Spleen (tissue), 11 donors: ENCODE data around the gene KPNA6. TPM values are rescaled to one million over a fixed set of nuclear protein-coding genes. Genes with fewer than 3 reads are reported as not detected.

Experiments
- DNase-seq: peaks from one replicate; pipeline ENCODE4 v3.0.0-alpha.2; 2020
- H3K27ac ChIP-seq, 8 donors: fragments of 200-600 bp; sonication (generic) in 7 of 8; 1 replicate in 4 of 8; 2 replicates in 4 of 8; pipeline versions ENCODE4 v1.5.0 to v1.8.0; 2016 to 2021; ENCODE audit warnings: inconsistent platforms in 4 of 8, mild to moderate bottlenecking in 4 of 8, moderate library complexity in 1 of 8
- H3K27me3 ChIP-seq, 7 donors: fragments of 200-600 bp; sonication (generic) in 6 of 7; replicated peaks in 1 of 7; 1 replicate in 4 of 7; 2 replicates in 3 of 7; pipeline versions ENCODE4 v1.5.0 to v1.8.0; 2016 to 2021; ENCODE audit warnings: inconsistent platforms in 3 of 7, mild to moderate bottlenecking in 1 of 7
- H3K36me3 ChIP-seq, 6 donors: fragments of 200-600 bp; sonication (generic) in 5 of 6; 1 replicate in 4 of 6; 2 replicates in 2 of 6; pipeline versions ENCODE4 v1.5.0 to v1.8.0; 2016 to 2021; ENCODE audit warnings: inconsistent platforms in 2 of 6
- H3K4me1 ChIP-seq, 6 donors: fragments of 200-600 bp; sonication (generic) in 5 of 6; 1 replicate in 3 of 6; 2 replicates in 3 of 6; pipeline versions ENCODE4 v1.5.0 to v1.8.0; 2016 to 2021; ENCODE audit warnings: inconsistent platforms in 3 of 6
- H3K4me3 ChIP-seq, 8 donors: fragments of 200-600 bp; sonication (generic) in 7 of 8; 1 replicate in 4 of 8; 2 replicates in 4 of 8; pipeline versions ENCODE4 v1.5.0 to v1.8.0; 2016 to 2021; ENCODE audit warnings: inconsistent platforms in 4 of 8, mild to moderate bottlenecking in 4 of 8, moderate library complexity in 2 of 8
- H3K9me3 ChIP-seq, 8 donors: fragments of 200-600 bp; sonication (generic) in 7 of 8; 1 replicate in 4 of 8; 2 replicates in 4 of 8; pipeline versions ENCODE4 v1.5.0 to v1.8.0; 2016 to 2021; ENCODE audit warnings: inconsistent platforms in 4 of 8
- CTCF ChIP-seq, 11 experiments: fragments of 200-600 bp in 7 of 11; fragments of 450-650 bp in 4 of 11; sonication (generic) in 4 of 11; IDR thresholded peaks in 8 of 11; conservative IDR thresholded peaks in 3 of 11; 1 replicate in 7 of 11; 2 replicates in 4 of 11; pipeline versions ENCODE4 v1.4.0 to v1.8.0; 2016 to 2021; ENCODE audit warnings: antibody characterized with exemption in 11 of 11, inconsistent platforms in 4 of 11, mild to moderate bottlenecking in 1 of 11
- POLR2A ChIP-seq, 3 donors: fragments of 450-650 bp; IDR thresholded peaks; one replicate each; pipeline ENCODE4 v1.5.1; 2017; ENCODE audit warnings: antibody characterized with exemption in 3 of 3, mild to moderate bottlenecking in 1 of 3
- POLR2AphosphoS5 ChIP-seq, 3 donors: sonication (generic); formaldehyde crosslinking; IDR thresholded peaks; one replicate each; pipeline ENCODE4 v1.5.1; 2017; ENCODE audit warnings: antibody characterized with exemption in 3 of 3
- WGBS, 5 donors: extraction: QIAGEN DNeasy Blood & Tissue Kit in 3 of 5; methylation state at CpG; one replicate each; pipeline versions ENCODE4 v1.1.5 to v1.1.7; 2013 to 2018; 5-methylcytosine and 5-hydroxymethylcytosine counted together
- intact Hi-C: fragments of 100-400 bp; cut with DNase I; formaldehyde crosslinking; loops from one replicate; pipeline ENCODE4 v1.15.0; 2023; ENCODE audit warnings: low total_unique reads
- polyA plus RNA-seq, 3 donors: library from polyadenylated mRNA; stranded (reverse); fragments of 200-250 nt; gene quantifications; one replicate each; pipeline ENCODE4 v1.2.1, GENCODE V29; 2013
- total RNA-seq, 7 donors: library from RNA; depleted of rRNA in 3 of 7; stranded (reverse); fragments of >200 nt in 3 of 7; fragmentation: NEBNext Ultra II Directional in 4 of 7; extraction: Animal tissue kit (Norgen Biotek cat#: 25700) in 4 of 7; gene quantifications; one replicate each; pipeline versions ENCODE4 v1.1.0 to v1.2.1, GENCODE V29; 2016 to 2021
- donor health status: healthy with polysubstance abuse.
- donor health status: DM: no; HTN: no; CAD: no; lungs with moderate emphysema.
- donor health status: DM: no; HTN: no; CAD: no.
- donor health status: Bipolar disorder and iron deficiency.
- donor health status: healthy.
- donor health status: DM: no; HTN: no; CAD: no.
- donor health status: DM: yes; HTN: yes; CAD: no.

KPNA6 gene
- total and polyA plus RNA-seq, 10 donors: 3.5 to 57.1 (median 38.2) TPM

GRCh38 chr1:32182060-32182459, 74.2 kb downstream of the KPNA6 start:
- peak overlapping the region in 1 of 8 donors; percentile 80 for H3K4me3 ChIP-seq
- no peak for TF ChIP-seq POLR2A (IDR thresholded peaks at IDR 0.05)
- no peak for TF ChIP-seq POLR2AphosphoS5 (IDR thresholded peaks at IDR 0.05)
- no peak for TF ChIP-seq CTCF (IDR thresholded peaks at IDR 0.05 in 8 of 11, conservative IDR thresholded peaks at IDR 0.05 in 3 of 11)
- peaks cover 0 to 61% (median 46%) of the 10 kb centered on the region in 6 donors for H3K36me3 ChIP-seq
- peak overlapping the region in 1 of 8 donors; percentile 96 for H3K27ac ChIP-seq
- H3K9me3 ChIP-seq: no peaks in the 10 kb centered on the region
- DNase-seq: no peak
- no peaks in the 10 kb centered on the region for H3K27me3 ChIP-seq
- intact Hi-C loops: no loop called here
- WGBS, 5 donors: 89 to 96% (median 90%) methylated on average over 6 of the region's 6 CpGs
- peaks cover 23 to 80% (median 67%) of the 10 kb centered on the region in 6 donors for H3K4me1 ChIP-seq

- peaks cover 0 to 87% (median 71%) of the 10 kb centered on the region in 6 donors for H3K36me3 ChIP-seq
- H3K4me3 ChIP-seq: no peak overlapping the region
- DNase-seq: no peak
- intact Hi-C loops: no loop called here
- no peak overlapping the region for H3K27ac ChIP-seq
- no peaks in the 10 kb centered on the region for H3K27me3 ChIP-seq
- no peaks in the 10 kb centered on the region for H3K9me3 ChIP-seq
- H3K4me1 ChIP-seq: peaks cover 19 to 67% (median 56%) of the 10 kb centered on the region in 6 donors
- TF ChIP-seq CTCF (IDR thresholded peaks at IDR 0.05 in 8 of 11, conservative IDR thresholded peaks at IDR 0.05 in 3 of 11): no peak
- TF ChIP-seq POLR2A (IDR thresholded peaks at IDR 0.05): no peak
- no peak for TF ChIP-seq POLR2AphosphoS5 (IDR thresholded peaks at IDR 0.05)
Measured at GRCh38 chr1:32184650-32185049, 76.8 kb downstream of the KPNA6 start.

GRCh38 chr1:32186077-32186476, 78.2 kb downstream of the KPNA6 start:
- no peak for DNase-seq
- Histone ChIP-seq H3K36me3 (peaks cover 4 to 100% (median 85%) of the 10 kb centered on the region in 6 donors), H3K4me3 (no peak overlapping the region), H3K27me3 (no peaks in the 10 kb centered on the region), H3K9me3 (no peaks in the 10 kb centered on the region), H3K27ac (no peak overlapping the region), H3K4me1 (peaks cover 14 to 55% (median 46%) of the 10 kb centered on the region in 6 donors)
- TF ChIP-seq POLR2AphosphoS5 (IDR thresholded peaks at IDR 0.05) (no peak), POLR2A (IDR thresholded peaks at IDR 0.05) (no peak), CTCF (IDR thresholded peaks at IDR 0.05 in 8 of 11, conservative IDR thresholded peaks at IDR 0.05 in 3 of 11) (no peak)
- intact Hi-C loops: no loop called here
- 85 to 97% (median 87%) methylated on average over 2 of the region's 2 CpGs for WGBS, 5 donors

- Histone ChIP-seq H3K9me3 (no peaks in the 10 kb centered on the region), H3K4me1 (peaks cover 11 to 51% (median 42%) of the 10 kb centered on the region in 6 donors), H3K4me3 (no peak overlapping the region), H3K27me3 (no peaks in the 10 kb centered on the region), H3K27ac (no peak overlapping the region), H3K36me3 (peaks cover 4 to 100% (median 87%) of the 10 kb centered on the region in 6 donors)
- intact Hi-C loops: no loop called here
- WGBS, 5 donors: 91 to 97% (median 95%) methylated on average over 2 of the region's 2 CpGs
- DNase-seq: no peak
- no peak for TF ChIP-seq CTCF (IDR thresholded peaks at IDR 0.05 in 8 of 11, conservative IDR thresholded peaks at IDR 0.05 in 3 of 11)
- TF ChIP-seq POLR2A (IDR thresholded peaks at IDR 0.05): no peak
- TF ChIP-seq POLR2AphosphoS5 (IDR thresholded peaks at IDR 0.05): no peak
Measured at GRCh38 chr1:32186491-32186890, 78.6 kb downstream of the KPNA6 start.
